DMS 273 treated with DMSO at 0.1 percent for 48 hours (cell line): ENCODE data around the gene MICA.
A peak's percentile ranks its signal among the peaks of the same experiment; 100 is the strongest.
"Not testable (repeated sequence)": the region's sequence is repeated elsewhere in the genome, so short reads cannot be mapped to it uniquely, and the experiment has no call there.

Experiments used
- DNase-seq: peaks from one replicate; lab custom pipeline; 2025; lab: John Stamatoyannopoulos, UW

The MICA gene

DNA sequence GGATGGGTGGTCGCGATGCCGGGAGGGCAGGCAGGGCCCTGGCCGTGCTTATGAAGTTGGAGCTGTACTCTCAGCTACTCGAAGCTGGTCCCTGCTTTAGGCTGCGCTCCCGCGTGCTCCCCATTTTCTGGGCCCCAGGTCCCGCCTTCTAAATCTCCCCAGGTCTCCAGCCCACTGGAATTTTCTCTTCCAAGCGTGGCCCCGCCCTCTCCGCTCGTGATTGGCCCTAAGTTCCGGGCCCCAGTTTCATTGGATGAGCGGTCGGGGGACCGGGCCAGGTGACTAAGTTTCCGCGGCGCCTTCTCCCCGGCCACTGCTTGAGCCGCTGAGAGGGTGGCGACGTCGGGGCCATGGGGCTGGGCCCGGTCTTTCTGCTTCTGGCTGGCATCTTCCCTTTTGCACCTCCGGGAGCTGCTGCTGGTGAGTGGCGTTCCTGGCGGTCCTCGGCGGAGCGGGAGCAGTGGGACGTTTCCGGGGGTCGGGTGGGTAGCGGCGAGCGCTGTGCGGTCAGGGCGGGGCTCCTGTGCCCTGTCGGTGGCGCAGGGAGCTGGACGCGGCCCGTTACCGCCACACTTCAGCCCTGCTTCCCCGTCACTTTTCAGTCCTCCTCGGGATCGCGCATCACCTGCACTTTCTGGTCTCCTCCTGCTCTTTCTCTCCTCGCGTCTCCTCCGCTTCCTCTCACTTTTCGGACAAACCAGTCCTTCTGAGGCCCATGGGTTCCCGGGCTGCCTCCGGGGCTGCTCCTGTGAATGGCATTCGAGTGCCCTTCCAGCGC lies at the start of gene MICA:
MICA (plus strand) TSS at position 313 of the 778 bp plus-strand sequence; CDS start at position 351, 38 bp downstream.
- peak; percentile 58 for DNase-seq

DNA sequence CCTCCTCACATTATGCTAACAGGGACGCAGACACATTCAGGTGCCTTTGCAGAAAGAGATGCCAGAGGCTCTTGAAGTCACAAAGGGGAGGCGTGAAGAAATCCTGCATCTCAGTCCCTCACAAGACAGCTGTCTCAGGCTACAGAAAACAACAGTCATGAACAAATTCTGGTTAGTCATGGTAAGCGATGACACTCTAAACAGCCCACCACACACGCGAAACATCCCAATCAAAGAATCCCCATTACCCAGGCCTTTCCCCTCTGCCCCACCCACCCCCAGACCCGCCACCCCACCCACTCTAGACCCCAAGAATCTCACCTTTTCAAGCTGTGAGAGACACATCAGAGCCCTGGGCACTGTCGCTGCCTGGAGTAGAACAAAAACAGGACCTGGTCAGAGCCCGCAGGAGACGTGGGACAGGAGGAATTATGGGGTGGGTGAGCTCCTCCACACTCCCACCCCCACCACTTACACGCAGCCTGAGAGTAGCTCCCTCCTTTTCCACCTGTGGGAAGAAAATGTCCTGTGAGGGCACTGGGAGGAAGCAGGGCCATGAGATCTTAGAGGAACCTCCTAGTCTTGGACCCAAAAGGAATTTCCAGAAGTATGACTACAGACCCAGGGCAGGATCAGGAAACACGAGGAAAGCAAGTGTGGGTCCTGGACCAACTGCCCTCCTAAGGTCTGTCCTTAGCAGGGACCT lies 49.1 kb upstream of the MICA start:
- no peak for DNase-seq

DNA sequence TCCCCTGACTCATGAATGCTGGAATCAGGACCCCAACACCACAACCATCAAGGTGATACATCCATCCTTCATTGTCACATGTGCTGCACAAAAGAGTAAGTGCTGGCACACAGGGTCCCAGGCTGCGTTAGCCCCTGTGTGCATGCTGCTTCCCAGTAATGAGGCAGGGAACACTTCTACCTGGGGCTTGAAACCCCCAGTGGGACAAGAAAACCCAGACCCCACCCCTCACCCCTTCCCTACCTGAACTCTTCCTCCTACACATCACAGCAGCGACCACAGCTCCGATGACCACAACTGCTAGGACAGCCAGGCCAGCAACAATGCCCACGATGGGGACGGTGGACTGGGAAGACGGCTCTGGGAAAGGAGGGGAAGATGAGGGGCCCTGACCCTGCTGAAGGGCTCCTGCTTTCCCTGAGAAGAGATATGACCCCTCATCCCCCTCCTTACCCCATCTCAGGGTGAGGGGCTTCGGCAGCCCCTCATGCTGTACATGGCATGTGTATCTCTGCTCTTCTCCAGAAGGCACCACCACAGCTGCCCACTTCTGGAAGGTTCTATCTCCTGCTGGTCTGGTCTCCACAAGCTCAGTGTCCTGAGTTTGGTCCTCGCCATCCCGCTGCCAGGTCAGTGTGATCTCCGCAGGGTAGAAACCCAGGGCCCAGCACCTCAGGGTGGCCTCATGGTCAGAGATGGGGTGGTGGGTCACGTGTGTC lies 48.4 kb upstream of the MICA start:
- DNase-seq: no peak

DNA sequence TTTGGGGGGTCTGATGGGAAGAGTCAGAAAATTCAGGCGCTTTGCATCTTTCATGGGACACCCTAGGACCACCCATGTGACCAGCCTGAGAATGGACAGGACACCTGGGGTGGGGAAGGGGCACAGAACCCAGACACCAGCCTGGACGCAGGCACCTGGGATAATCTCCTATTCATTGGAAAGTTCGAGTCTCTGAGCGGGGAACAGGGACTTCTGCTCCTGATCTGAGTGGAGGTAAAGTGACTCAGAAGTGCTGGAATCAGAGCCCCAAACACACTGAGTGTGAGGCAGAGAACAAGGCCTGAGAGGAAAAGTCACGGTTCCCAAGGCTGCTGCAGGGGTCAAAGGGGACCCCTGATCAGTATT lies 47.8 kb upstream of the MICA start:
- no peak for DNase-seq

DNA sequence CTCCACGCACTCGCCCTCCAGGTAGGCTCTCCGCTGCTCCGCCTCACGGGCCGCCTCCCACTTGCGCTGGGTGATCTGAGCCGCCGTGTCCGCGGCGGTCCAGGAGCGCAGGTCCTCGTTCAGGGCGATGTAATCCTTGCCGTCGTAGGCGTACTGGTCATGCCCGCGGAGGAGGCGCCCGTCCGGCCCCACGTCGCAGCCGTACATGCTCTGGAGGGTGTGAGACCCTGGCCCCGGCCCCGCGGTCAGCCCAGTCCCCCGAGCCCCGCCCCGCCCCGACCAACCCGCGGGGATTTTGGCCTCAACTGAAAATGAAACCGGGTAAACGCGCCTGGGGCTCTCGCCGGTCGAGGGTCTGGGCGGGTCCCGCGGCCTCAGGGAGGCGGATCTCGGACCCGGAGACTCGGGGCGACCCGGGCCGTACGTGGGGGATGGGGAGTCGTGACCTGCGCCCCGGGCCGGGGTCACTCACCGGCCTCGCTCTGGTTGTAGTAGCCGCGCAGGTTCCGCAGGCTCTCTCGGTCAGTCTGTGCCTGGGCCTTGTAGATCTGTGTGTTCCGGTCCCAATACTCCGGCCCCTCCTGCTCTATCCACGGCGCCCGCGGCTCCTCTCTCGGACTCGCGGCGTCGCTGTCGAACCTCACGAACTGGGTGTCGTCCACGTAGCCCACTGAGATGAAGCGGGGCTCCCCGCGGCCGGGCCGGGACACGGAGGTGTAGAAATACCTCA lies 47.0 kb upstream of the MICA start:
- DNase-seq: no peak

DNA sequence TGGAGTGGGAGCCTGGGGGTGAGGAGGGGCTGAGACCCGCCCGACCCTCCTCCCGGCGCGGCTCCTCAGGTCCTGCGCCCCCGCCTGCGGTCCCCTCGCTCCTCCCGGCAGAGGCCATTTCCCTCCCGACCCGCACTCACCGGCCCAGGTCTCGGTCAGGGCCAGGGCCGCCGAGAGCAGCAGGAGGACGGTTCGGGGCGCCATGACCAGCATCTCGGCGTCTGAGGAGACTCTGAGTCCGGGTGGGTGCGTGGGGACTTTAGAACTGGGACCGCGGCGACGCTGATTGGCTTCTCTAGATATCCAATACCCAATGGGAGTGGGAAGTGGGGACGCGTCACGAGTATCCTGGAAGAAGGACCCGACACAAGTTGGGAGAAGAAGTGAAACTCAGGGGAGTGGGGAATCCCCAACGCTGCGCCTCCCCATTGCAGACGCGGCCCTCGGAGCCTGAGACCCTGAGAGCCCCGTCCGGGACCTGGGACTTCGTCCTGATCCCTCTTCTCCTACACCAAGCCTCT lies 46.4 kb upstream of the MICA start, which contains the start of gene HLA-B:
HLA-B (minus strand) TSS at position 234 of the 521 bp plus-strand sequence; CDS start at position 213, 21 bp downstream.
- peak; percentile 22 for DNase-seq

DNA sequence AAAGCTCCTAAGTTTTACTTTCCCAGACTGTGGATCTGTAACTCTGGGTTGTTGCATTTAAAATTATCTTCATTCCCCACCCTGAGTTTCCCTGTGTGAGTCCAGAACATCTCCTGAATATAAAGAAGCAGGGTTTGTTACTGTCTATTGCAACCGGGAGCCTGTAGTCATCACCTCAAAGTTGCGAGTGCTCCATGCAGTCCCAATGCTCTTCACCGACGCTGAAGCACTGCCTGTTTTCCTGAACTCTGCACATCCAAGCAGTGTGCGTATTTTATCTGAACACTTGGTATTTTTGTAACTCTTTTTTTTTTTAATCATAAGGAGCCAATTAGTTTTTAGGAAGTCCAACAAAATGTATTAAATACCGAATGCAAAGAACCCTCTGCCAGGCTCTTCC lies 45.5 kb upstream of the MICA start:
- no peak for DNase-seq

DNA sequence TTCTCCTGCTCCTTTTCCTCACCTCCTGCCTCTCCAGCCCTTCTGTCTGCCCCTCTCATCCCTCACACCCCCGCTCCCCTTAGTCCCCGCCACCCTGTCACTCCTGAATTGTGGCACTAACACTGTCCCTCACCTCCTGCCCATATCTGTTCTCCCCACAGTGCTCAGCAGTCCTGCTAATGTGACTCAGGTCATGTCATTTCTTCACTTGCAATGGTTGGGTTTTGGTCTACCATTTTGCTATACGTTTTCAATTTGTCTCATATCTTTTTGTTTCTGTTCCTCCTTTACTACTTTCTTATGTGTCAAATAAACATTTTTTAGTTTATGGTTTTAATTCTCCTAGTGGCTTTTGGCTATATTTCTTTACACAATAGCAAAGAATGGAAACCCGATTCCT lies 45.1 kb upstream of the MICA start:
- no peak for DNase-seq

DNA sequence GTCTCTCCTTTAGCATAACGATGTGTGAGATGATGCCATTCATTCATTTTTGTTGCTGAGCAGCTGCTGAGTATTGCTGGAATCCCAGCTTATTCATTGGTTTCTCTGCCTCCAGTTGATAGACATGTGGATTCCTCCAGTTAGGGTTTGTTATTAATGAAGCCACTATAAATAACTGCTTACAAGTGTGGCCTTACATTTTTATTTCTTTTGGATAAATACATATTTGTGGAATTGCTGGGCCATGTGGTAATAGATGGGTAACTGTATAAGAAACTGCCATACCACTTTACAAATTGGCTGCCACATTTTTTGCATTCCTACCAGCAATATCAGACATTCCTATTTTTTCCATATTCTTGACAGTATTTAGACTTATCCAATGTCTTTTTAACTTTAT lies 43.8 kb upstream of the MICA start:
- no peak for DNase-seq

DNA sequence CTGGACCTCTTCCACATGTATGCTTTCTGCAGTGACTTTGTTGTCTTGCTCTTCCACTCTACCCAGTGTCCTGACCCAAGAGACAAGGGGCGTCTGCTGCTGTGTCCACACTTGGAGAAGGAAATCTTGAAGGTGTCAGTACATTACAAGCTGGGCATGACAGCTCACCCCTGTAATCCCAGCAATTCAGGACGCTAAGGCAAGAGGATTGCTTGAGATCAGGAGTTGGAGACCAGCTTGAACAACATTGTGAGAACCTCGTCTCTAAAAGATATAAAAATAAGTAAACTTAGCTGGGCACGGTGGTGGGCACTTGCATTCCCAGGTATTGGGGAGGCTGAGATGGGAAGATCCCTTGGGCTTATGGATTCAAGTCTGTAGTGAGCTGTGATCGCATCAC lies 40.6 kb upstream of the MICA start:
- DNase-seq: no peak

DNA sequence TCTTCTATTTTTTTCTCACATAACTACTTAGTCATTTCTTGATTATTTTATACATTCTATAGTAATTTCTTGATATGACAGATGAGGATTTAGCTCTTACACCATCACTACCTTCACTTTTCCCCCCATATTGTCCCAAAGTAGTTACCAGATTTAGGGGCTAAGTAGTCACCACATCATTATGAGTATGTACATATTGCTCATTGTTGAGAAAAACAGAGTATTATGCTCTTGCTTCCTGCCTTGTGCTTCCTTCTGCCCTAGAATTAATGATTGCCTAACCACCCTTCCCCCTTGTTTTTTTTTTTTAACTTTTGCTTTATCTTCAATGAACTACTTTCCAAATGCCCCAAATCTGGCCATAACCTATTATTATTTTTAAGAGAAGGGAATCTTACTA lies 39.6 kb upstream of the MICA start:
- no peak for DNase-seq

DNA sequence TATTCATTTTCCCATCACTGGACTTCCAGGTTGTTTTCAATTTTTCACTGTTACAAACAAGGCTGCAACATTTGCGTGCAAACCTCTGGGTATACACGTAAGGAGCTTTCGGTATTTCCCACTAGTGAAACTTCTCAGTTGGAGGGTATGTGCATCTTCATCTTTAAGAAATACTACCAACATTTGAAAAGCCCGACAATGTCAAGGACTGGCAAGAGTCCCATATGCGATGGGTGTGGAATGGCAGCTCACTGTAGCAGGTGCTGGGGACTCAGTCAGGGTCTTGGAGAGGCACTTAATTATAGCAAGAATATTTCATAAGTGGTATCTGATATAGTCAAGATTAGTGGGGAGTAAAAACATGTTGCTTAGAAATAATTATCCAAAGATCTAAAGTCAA lies 37.5 kb upstream of the MICA start:
- no peak for DNase-seq

DNA sequence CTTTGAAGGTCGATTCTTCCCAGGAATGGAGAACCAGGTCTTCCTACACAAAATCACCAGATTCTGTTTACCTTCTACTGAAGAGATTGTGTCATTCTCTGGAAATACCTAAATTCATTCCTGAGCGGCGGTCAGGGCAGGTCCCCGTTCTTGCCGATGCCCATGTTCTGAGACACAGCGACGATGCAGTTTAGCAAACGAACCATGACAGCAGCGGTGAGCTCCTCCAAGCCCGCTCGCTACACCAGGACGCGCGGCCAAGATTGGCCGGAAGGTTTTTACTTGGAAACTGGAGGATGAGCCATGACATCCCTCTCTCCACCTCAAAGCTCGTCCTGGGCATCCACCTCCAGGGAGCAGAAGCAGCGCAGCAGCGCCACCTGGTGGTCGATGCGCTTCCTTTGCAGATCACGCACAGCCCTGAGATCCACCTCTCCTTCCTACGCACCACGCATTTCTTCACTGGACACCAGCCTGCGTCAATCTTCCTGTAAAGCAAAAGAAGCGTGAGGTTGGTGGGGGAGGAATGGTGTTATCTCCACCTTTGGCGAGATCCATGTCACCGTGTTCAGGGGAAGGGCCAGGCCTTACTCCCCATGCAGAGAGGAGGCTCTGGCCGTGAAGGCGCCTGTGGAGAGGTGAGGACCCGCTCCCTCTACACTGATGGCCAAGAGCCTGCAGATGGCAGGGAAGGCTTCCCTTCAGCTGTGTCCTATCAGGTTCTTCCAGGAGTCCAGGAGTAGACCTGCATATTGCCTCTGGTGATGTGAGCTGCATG lies 36.5 kb upstream of the MICA start:
- DNase-seq: peak; percentile 62

DNA sequence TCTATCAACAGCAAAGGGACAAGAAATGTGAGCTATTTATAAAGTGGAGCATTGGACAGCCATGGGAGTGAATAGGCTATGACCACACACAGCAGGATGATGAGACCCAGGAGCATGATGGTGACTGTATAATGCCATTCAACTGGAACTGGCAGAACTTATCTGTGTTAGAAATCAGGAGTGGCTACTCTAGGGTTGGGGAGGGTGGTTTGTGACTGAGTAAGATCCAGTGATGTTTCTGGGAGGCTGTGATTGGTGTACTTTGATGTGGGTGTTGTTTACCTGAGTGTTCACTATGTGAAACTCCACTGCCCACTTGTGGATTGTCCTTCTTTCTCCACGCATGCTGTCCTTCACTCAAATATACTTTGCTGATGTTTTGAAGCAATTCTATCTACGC lies 34.9 kb upstream of the MICA start:
- no peak for DNase-seq

DNA sequence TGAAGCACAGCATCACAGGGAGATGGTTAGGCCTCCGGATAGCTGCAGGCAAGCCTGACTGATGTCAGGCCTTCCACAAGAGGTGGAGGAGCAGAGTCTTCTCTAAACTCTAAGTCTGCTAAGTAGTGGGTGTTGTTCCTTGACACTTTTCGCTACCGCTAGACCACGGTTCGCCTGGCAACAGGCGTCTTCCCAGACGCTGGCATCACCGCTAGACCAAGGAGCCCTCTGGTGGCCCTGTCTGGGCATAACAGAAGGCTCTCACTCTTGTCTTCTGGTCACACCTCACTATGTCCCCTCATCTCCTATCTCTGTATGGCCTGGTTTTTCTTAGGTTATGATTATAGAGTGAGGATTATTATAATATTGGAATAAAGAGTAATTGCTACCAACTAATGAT lies 29.3 kb upstream of the MICA start:
- DNase-seq: not testable (repeated sequence)

DNA sequence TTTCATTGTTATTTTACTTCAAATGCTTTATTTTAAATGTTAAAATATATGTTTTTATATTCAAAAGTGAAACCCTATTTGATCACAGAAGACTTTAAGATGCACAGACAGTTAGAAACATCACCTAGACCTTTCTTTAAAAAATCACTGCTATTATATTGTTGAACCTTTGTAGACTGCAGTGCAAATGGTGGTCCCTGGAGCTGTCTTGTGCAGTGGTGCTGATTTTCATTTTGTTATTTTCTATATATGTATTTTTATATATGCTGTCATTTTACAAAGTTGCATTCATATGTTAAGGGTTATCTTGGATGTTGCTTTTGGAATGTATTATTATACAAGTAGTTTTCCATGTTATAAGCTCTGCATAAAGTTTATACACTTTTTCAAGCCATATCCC lies 27.7 kb upstream of the MICA start:
- DNase-seq: no peak

DNA sequence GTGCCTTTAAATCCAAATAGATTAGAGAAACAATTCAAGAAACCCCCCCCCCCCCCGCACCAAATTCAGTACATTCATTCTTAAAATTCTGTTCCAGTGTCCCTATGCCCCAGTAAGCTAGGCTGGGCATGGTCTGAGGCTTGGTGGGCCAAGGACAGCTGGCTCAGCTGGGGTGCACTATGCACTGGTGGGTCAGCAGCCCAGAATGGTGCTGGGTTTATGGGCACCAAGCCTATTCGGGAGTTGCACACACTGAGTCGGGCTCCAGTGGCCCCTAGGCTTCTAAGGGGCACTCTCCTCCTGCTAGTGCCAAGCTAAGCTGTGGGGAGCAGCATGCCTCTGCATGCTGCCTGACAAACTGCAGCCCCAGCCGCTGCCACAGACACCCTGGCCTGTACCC lies 26.4 kb upstream of the MICA start:
- DNase-seq: no peak

DNA sequence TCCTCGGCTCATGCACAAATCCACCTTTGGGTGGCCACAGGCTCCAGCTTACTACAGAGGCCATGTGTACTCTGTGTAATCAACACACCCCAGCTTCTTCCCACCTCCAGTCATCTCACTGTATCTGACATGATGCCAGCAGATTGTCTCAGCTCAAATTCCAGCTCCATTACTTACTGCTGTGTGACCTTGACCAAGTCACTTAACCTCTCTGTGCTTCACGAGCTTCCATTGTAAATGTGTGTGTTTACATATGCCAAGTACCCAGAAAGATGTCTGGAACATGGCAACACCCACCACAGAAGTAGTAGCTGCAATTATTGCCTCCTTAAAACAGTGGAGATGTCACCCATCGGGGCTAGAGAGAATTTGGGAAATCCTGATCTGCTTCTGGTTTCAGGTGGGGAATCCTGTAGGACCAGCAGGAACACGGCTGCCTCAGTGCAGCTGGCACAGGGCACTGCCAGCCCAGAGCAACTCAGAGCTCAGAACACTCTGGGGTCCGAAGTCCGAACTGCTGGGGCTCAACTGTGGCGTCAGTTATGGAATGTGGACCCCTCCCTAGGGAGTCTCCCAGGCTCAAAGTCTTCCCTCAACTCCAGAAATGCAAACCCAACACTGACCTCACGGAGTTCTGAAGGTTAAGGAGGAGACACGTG lies 25.2 kb upstream of the MICA start:
- DNase-seq: no peak

DNA sequence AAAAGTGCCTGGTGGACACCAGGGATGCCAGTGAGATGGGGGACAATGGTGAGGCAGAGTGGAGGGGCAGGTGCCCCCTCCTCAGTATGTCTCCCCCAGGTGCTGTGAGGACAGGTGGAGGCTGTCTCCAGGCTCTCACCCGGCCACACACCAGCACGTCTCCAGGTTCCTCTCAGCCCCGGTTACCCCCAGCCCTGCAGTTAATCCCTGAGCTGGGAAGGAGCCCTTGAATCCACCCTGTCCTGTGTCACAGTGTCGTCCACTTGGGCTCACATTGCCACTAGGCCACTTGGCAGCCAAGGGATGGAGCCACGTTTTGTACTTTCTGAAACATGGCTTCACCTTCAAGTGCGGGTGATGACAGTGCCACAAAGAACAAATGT lies 24.7 kb upstream of the MICA start:
- DNase-seq: no peak

DNA sequence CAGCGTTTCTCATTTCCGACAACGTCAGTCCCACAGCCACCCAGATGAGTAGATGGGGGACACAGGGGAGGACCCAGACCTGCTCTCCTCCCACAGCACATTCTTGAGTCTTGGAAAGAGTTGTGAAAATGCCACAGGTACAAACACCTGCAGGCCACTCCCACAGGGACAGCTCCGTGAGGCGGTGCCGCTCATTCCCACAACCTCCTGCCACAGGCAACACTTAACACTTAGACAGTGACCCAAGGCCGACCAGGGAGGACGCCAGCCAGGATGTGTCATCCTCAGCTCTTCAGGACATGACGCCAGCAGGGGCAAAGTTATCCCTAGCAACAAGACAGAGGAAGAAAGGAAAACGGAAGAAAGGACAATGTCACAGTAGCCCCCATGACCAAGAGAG lies 23.5 kb upstream of the MICA start:
- DNase-seq: no peak

DNA sequence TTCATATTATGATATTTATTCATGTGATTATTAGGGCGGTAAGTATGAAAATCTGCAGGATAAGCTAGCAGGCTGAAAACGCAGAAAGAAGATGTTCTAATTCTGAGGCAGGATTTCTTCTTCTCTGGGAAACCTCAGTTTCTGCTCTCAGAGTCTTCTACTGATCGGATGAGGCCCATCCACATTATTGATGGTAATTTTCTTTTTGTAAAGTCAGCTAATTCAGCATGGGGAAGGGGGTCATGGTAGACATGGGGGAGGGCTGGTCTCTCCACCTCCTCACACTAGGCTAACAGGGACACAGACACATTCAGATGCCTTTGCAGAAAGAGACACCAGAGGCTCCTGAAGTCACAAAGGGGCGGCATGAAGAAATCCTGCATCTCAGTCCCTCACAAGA lies 21.7 kb upstream of the MICA start:
- no peak for DNase-seq
